K562 (cell line): ENCODE measurements around the gene MYCBP. TPM values are rescaled to one million over a fixed set of nuclear protein-coding genes. Genes with fewer than 3 reads are reported as not detected.

Experiments
- ATAC-seq: fragments of 200-7000 bp; cut with Tn5 transposase; 3 replicates; pipeline ENCODE4 v1.9.1; 2020; ENCODE audit warnings: moderate library complexity
- BruUV-seq: library from RNA; stranded (reverse); fragments of 400-500 nt; replicated peaks from 2 replicates; lab custom pipeline; 2021; lab: Mats Ljungman, UMichigan
- CTCF ChIA-PET: fragments of 300-600 bp; formaldehyde crosslinking; extraction: SDS; loops from one replicate; lab custom pipeline; 2021; ENCODE audit warnings: low intra/inter-chr PET ratio; lab: Yijun Ruan, JAX
- POLR2A ChIA-PET: fragments of 300-600, 350-650 bp; sonication (Branson Sonifier 250); formaldehyde crosslinking; extraction: SDS; loops from one replicate; lab custom pipeline; 2021; ENCODE audit warnings: antibody characterized with exemption, inconsistent platforms; lab: Yijun Ruan, JAX
- DNase-seq, 4 experiments: peaks; one replicate each; pipeline versions ENCODE4 v3.0.0 to v3.0.0-alpha.2; 2011 to 2018; ENCODE audit warnings: low spot score in 3 of 4, mixed read lengths in 3 of 4; ENCODE audit errors: extremely low read depth in 1 of 4
- FAIRE-seq: peaks from 2 replicates; lab custom pipeline; 2011; peaks lifted over from hg19 to GRCh38; lab: Jason Lieb, UNC
- H2AFZ ChIP-seq: 2 replicates; pipeline ENCODE4 v1.6.0; 2011; ENCODE audit warnings: low read depth, low read length, control low read depth, inconsistent platforms
- H3K27ac ChIP-seq: fragments of 200-600 bp; 3 replicates; pipeline ENCODE4 v1.8.0; 2011; ENCODE audit warnings: low read depth, mild to moderate bottlenecking, control low read depth, inconsistent platforms, low read length, moderate library complexity, mixed read lengths; ENCODE audit errors: extremely low read depth
- H3K27me3 ChIP-seq, 2 experiments: fragments of 300-600 bp in 1 of 2; 2 replicates in 1 of 2; 3 replicates in 1 of 2; pipeline versions ENCODE4 v1.6.0 to v1.8.0; 2011; ENCODE audit warnings: inconsistent platforms in 2 of 2, low read length in 2 of 2, mild to moderate bottlenecking in 1 of 2, mixed read lengths in 1 of 2, moderate library complexity in 1 of 2; ENCODE audit not compliant: control insufficient read depth in 2 of 2, insufficient read depth in 2 of 2
- H3K36me3 ChIP-seq: fragments of 300-600 bp; 3 replicates; pipeline ENCODE4 v1.8.0; 2011; ENCODE audit warnings: mild to moderate bottlenecking, low read length, inconsistent platforms; ENCODE audit not compliant: control insufficient read depth, insufficient read depth
- H3K4me1 ChIP-seq, 2 experiments: fragments of 200-600 bp in 1 of 2; replicated peaks in 1 of 2; 2 replicates in 1 of 2; 3 replicates in 1 of 2; pipeline versions ENCODE4 v1.5.1 to v1.8.0; 2011; ENCODE audit warnings: inconsistent platforms in 2 of 2, low read length in 2 of 2, mild to moderate bottlenecking in 1 of 2, mixed read lengths in 1 of 2, moderate library complexity in 1 of 2; ENCODE audit not compliant: control insufficient read depth in 2 of 2, insufficient read depth in 2 of 2
- H3K4me2 ChIP-seq: 2 replicates; pipeline ENCODE4 v1.6.1; 2011; ENCODE audit warnings: low read length, control low read depth, inconsistent platforms, mixed read lengths; ENCODE audit not compliant: insufficient read depth
- H3K4me3 ChIP-seq: fragments of 200-600 bp; sonication (generic), shearing (Covaris generic); 2 replicates; pipeline ENCODE4 v1.5.1; 2016; ENCODE audit warnings: control low read depth, inconsistent platforms
- H3K79me2 ChIP-seq: fragments of 200-600 bp; 3 replicates; pipeline ENCODE4 v1.8.0; 2011; ENCODE audit warnings: low read length, inconsistent platforms; ENCODE audit not compliant: control insufficient read depth, insufficient read depth
- H3K9ac ChIP-seq, 2 experiments: 2 replicates each; pipeline versions ENCODE4 v1.6.0 to v1.6.1; 2011; ENCODE audit warnings: low read depth in 2 of 2, low read length in 2 of 2, control low read depth in 1 of 2, inconsistent platforms in 1 of 2, mild to moderate bottlenecking in 1 of 2, mixed read lengths in 1 of 2; ENCODE audit not compliant: insufficient read depth in 1 of 2
- H3K9me1 ChIP-seq: one replicate; pipeline ENCODE4 v1.6.0; 2011; ENCODE audit warnings: inconsistent platforms, mild to moderate bottlenecking, low read length, moderate library complexity; ENCODE audit not compliant: control insufficient read depth, insufficient read depth
- H3K9me3 ChIP-seq: replicated peaks from 2 replicates; pipeline ENCODE4 v1.5.1; 2011; ENCODE audit warnings: low read depth, low read length, inconsistent platforms; ENCODE audit not compliant: control insufficient read depth, insufficient read depth
- H4K20me1 ChIP-seq: replicated peaks from 2 replicates; pipeline ENCODE4 v1.6.1; 2011; ENCODE audit warnings: low read length, inconsistent platforms, mixed read lengths; ENCODE audit not compliant: control insufficient read depth, insufficient read depth
- RBM25 ChIP-seq: fragments of 200-400 bp; formaldehyde crosslinking; IDR thresholded peaks from 2 replicates; pipeline ENCODE4 v1.6.1; 2018; ENCODE audit warnings: low read length, low read depth, moderate library complexity; ENCODE audit not compliant: severe bottlenecking
- ZNF134 ChIP-seq: fragments of 250-450 bp; sonication (Bioruptor Pico); conservative IDR thresholded peaks from 2 replicates; pipeline ENCODE4 v1.4.0; 2020
- WGBS: fragments of 100-300 bp; shearing (Covaris generic); methylation state at CpG from one replicate; pipeline ENCODE4 v1.1.6; 2016; ENCODE audit warnings: low coverage, mixed read lengths; ENCODE audit not compliant: insufficient coverage; ENCODE audit errors: missing lambda C conversion rate; 5-methylcytosine and 5-hydroxymethylcytosine counted together
- in situ Hi-C: fragments of 300-500 bp; cut with MboI; formaldehyde crosslinking; loops from 4 replicates; pipeline ENCODE4 v1.15.0; 2018; ENCODE audit warnings: inconsistent platforms, mixed read lengths
- intact Hi-C: fragments of 100-400 bp; cut with micrococcal nuclease; formaldehyde crosslinking; loops from 2 replicates; pipeline ENCODE4 v1.14.2; 2022
- polyA plus RNA-seq, 8 experiments: library from polyadenylated mRNA; depleted of rRNA in 4 of 8; stranded (reverse) in 5 of 8; unstranded in 3 of 8; fragments of >200 nt; fragmentation: Nextera tagmentation in 2 of 8; fragmentation: Illumina TruSeq in 1 of 8; extraction: Ambion mirVana in 2 of 8; extraction: Trizol in 1 of 8; gene quantifications; 2 replicates each; pipeline versions ENCODE4 v1.2.1 to v1.2.3, GENCODE V29; 2011 to 2014; ENCODE audit warnings: inconsistent platforms in 1 of 8, missing spikeins in 1 of 8
- total RNA-seq, 7 experiments: library from RNA; depleted of rRNA in 6 of 7; stranded (reverse); fragments of >200 nt in 6 of 7; fragmentation: Illumina TruSeq in 2 of 7; extraction: Trizol in 2 of 7; gene quantifications; 2 replicates each; pipeline versions ENCODE4 v1.2.1 to v1.2.3, GENCODE V29; 2011 to 2021; ENCODE audit warnings: low replicate concordance in 1 of 7
- TF ChIP-seq, protein P1 (sequence below): fragments of 450-650 bp; IDR thresholded peaks from 2 replicates; pipeline ENCODE4 v1.6.1; 2017; ENCODE audit warnings: antibody characterized with exemption, mild to moderate bottlenecking

MYCBP gene
- total and polyA plus RNA-seq, 9 of the 15 experiments (the other 6 are each of a cell fraction or from before 2014, with no cell fraction given), result 32.3 to 253 (median 72.9) TPM

DNA sequence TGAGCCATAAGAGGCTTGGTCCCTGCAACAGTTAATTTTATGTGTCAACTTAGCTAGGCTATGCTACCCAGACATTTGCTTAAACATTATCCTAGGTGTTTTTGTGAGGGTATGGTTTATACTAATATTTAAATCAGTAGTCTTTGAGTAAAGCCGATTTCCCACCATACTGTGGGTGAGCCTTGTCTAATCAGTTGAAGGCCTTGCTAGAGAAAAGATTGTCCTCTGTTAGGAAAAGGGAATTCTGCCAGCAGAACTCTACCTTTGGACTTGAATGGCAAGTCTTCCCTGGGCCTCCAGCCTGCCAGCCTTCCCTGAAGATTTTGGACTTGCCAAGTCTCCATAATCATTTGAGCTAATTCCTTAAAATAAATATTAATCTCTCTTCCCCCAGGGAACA, 44.6 kb upstream of the MYCBP start:
- FAIRE-seq (no peak), ATAC-seq (no peak)
- Histone ChIP-seq H3K79me2 (no peaks in the 10 kb centered on the region), H3K4me3 (no peak overlapping the region), H3K9me1 (no peaks in the 10 kb centered on the region), H3K36me3 (no peaks in the 10 kb centered on the region)
- peak; percentile 69 for TF ChIP-seq RBM25
- peak; percentile 100 for TF ChIP-seq ZNF134 (CRISPR knock-in tag)
- TF ChIP-seq, protein P1, sequence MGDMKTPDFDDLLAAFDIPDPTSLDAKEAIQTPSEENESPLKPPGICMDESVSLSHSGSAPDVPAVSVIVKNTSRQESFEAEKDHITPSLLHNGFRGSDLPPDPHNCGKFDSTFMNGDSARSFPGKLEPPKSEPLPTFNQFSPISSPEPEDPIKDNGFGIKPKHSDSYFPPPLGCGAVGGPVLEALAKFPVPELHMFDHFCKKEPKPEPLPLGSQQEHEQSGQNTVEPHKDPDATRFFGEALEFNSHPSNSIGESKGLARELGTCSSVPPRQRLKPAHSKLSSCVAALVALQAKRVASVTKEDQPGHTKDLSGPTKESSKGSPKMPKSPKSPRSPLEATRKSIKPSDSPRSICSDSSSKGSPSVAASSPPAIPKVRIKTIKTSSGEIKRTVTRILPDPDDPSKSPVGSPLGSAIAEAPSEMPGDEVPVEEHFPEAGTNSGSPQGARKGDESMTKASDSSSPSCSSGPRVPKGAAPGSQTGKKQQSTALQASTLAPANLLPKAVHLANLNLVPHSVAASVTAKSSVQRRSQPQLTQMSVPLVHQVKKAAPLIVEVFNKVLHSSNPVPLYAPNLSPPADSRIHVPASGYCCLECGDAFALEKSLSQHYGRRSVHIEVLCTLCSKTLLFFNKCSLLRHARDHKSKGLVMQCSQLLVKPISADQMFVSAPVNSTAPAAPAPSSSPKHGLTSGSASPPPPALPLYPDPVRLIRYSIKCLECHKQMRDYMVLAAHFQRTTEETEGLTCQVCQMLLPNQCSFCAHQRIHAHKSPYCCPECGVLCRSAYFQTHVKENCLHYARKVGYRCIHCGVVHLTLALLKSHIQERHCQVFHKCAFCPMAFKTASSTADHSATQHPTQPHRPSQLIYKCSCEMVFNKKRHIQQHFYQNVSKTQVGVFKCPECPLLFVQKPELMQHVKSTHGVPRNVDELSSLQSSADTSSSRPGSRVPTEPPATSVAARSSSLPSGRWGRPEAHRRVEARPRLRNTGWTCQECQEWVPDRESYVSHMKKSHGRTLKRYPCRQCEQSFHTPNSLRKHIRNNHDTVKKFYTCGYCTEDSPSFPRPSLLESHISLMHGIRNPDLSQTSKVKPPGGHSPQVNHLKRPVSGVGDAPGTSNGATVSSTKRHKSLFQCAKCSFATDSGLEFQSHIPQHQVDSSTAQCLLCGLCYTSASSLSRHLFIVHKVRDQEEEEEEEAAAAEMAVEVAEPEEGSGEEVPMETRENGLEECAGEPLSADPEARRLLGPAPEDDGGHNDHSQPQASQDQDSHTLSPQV, result no peak
- TF ChIP-seq, all 486 proteins: peak for 2
- Histone ChIP-seq H3K27ac (no peak overlapping the region), H2AFZ (peak overlapping the region; percentile 73; the same call in 1 of the 2 replicates), H3K9me3 (no peaks in the 10 kb centered on the region), H3K4me2 (no peak overlapping the region), H3K9ac (no peak overlapping the region), H3K4me1 (peaks cover 22 to 24% of the 10 kb centered on the region in 2 experiments; a peak in 4 of 5 replicates), H4K20me1 (no peaks in the 10 kb centered on the region), H3K27me3 (no peaks in the 10 kb centered on the region)
- in situ Hi-C loops, result no loop called here
- DNase-seq, result no peak
- intact Hi-C loops, result loop anchor here (2.0 kb wide), 2 partner anchors 51 to 175 kb away; no protein-coding TSS in a partner anchor
- no TSS peak for BruUV-seq
- WGBS, result 24% methylated on average over 1 of the region's 1 CpG
- ChIA-PET POLR2A (no interaction called here), CTCF (no interaction called here)
